Caki2 (cell line): ENCODE results near the gene SPRED2. TPM values are rescaled to one million over a fixed set of nuclear protein-coding genes. Genes with fewer than 3 reads are reported as not detected.

ENCODE experiments used
- DNase-seq: peaks from one replicate; pipeline ENCODE4 v3.0.0-alpha.2; 2015; ENCODE audit warnings: low read depth
- in situ Hi-C: cut with HindIII; loops from 2 replicates; pipeline ENCODE4 v1.10.0; 2016; ENCODE audit warnings: low sequenced_read_pairs, low pct_unique_long_range_greater_than_20kb, mixed read lengths
- total RNA-seq: library from RNA; depleted of rRNA; stranded (reverse); fragments of >200 nt; shearing (Covaris generic); gene quantifications from 2 replicates; pipeline ENCODE4 v1.2.3, GENCODE V29; 2014; ENCODE audit warnings: low replicate concordance

Gene SPRED2
- total RNA-seq, 1 experiment from 2014 or later, result 29.3 TPM

- no peak for DNase-seq
- in situ Hi-C loops, result no loop called here
Measured at GRCh38 chr2:65424391-65424790, 8.0 kb downstream of the SPRED2 start.

GRCh38 chr2:65421432-65421748 lies 11.0 kb downstream of the SPRED2 start:
- no peak for DNase-seq
- in situ Hi-C loops, result no loop called here

GRCh38 chr2:65420712-65421431 lies 11.5 kb downstream of the SPRED2 start:
- in situ Hi-C loops, result no loop called here
- peak; percentile 64 for DNase-seq

- in situ Hi-C loops, result no loop called here
- no peak for DNase-seq
Measured at GRCh38 chr2:65417509-65418085, 14.8 kb downstream of the SPRED2 start.

GRCh38 chr2:65416945-65417344 lies 15.5 kb downstream of the SPRED2 start:
- no peak for DNase-seq
- in situ Hi-C loops, result no loop called here

GRCh38 chr2:65416321-65416720 lies 16.1 kb downstream of the SPRED2 start:
- DNase-seq, result no peak
- in situ Hi-C loops, result no loop called here

GRCh38 chr2:65415091-65415490 lies 17.3 kb downstream of the SPRED2 start:
- no peak for DNase-seq
- in situ Hi-C loops, result no loop called here

- in situ Hi-C loops, result no loop called here
- DNase-seq, result no peak
Measured at GRCh38 chr2:65413610-65414009, 18.8 kb downstream of the SPRED2 start.

- DNase-seq, result no peak
- in situ Hi-C loops, result no loop called here
Measured at GRCh38 chr2:65413106-65413505, 19.3 kb downstream of the SPRED2 start.

- in situ Hi-C loops, result no loop called here
- no peak for DNase-seq
Measured at GRCh38 chr2:65411056-65411795, 21.2 kb downstream of the SPRED2 start.

GRCh38 chr2:65409045-65409444 lies 23.4 kb downstream of the SPRED2 start:
- DNase-seq, result no peak
- in situ Hi-C loops, result no loop called here

- in situ Hi-C loops, result no loop called here
- DNase-seq, result no peak
Measured at GRCh38 chr2:65407240-65407639, 25.2 kb downstream of the SPRED2 start.

GRCh38 chr2:65404988-65405697 lies 27.3 kb downstream of the SPRED2 start:
- in situ Hi-C loops, result no loop called here
- DNase-seq, result no peak

GRCh38 chr2:65403529-65403915 lies 28.9 kb downstream of the SPRED2 start:
- in situ Hi-C loops, result no loop called here
- no peak for DNase-seq

- no peak for DNase-seq
- in situ Hi-C loops, result no loop called here
Measured at GRCh38 chr2:65402780-65403528, 29.4 kb downstream of the SPRED2 start.

- no peak for DNase-seq
- in situ Hi-C loops, result no loop called here
Measured at GRCh38 chr2:65402323-65402722, 30.1 kb downstream of the SPRED2 start.

GRCh38 chr2:65397122-65397521 lies 35.3 kb downstream of the SPRED2 start:
- DNase-seq, result no peak
- in situ Hi-C loops, result no loop called here

- in situ Hi-C loops, result no loop called here
Measured at GRCh38 chr2:65396348-65397026, 35.9 kb downstream of the SPRED2 start.

More at GRCh38 chr2:65396348-65397026, 35.9 kb downstream of the SPRED2 start:
- DNase-seq, result no peak
